Hepatocyte (in vitro differentiated cells): ENCODE measurements around the gene GALNT11.

Experiments used
- EZH2 ChIP-seq: fragments of 200-600 bp; sonication (generic); IDR thresholded peaks from 2 replicates; pipeline ENCODE4 v1.6.1; 2016; ENCODE audit warnings: antibody characterized with exemption, mild to moderate bottlenecking, borderline replicate concordance
- TF ChIP-seq, protein P1 (sequence below): fragments of 200-600 bp; sonication (generic); IDR thresholded peaks from 2 replicates; pipeline ENCODE4 v1.5.1; 2016; ENCODE audit warnings: antibody characterized with exemption, mild to moderate bottlenecking; ENCODE audit not compliant: poor library complexity

DNA sequence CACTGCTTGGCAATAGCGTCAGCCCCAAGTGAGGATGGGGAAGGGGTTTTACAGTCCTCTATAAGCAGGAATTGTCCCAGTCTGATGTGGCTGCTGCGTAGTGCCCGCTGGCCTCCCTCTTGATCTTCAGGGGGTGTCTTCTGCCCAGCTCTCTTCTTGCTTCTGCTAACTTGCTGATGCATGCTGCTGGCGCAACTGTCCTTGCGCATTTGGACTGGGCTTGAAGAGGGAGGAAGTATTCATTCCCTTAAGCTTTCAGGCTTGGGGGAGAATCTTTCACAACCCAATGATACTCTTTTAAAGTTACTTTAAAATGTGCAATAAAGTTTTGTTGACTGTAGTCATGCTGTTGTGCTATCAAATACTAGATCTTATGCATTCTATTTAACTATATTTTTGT is 10.3 kb downstream of the GALNT11 start:
- TF ChIP-seq EZH2: no peak
- TF ChIP-seq, protein P1, sequence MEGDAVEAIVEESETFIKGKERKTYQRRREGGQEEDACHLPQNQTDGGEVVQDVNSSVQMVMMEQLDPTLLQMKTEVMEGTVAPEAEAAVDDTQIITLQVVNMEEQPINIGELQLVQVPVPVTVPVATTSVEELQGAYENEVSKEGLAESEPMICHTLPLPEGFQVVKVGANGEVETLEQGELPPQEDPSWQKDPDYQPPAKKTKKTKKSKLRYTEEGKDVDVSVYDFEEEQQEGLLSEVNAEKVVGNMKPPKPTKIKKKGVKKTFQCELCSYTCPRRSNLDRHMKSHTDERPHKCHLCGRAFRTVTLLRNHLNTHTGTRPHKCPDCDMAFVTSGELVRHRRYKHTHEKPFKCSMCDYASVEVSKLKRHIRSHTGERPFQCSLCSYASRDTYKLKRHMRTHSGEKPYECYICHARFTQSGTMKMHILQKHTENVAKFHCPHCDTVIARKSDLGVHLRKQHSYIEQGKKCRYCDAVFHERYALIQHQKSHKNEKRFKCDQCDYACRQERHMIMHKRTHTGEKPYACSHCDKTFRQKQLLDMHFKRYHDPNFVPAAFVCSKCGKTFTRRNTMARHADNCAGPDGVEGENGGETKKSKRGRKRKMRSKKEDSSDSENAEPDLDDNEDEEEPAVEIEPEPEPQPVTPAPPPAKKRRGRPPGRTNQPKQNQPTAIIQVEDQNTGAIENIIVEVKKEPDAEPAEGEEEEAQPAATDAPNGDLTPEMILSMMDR: no peak
